ENCODE results near the gene PDF.

The PDF gene

DNA sequence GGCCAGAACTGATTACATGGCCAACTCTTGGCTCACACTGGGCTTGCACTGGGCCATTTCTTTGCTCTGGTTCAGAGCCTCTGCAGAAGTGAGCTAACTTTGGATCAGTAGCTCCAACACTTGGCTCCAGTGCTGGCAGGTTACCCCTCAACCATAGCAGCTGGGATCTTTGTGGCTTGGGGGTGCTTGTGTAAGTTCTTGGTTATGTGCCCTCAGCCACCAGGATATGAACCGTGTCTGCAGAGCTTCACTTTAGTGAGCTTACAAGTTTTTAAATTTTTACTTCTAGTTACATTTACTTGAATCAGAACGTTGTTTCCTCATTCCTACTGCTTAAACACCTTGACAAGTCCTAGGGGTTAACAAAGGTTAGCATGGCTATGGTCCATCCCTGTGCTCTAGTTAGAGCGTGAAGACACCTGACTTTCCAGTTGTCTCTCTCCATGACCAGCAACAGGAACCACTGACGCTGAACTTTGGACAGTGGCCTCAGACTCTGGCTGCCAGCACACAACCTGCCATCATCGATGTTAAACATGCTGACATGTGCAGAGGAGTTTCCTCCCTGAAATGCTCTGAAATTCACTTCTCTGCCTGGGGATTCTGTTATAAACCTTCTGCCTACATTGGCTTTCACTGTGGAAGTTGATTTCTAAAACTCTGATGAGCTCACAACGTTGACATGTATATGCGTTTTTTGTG lies 4.1 kb downstream of the PDF start:
- peak overlapping the region; percentile 92 for H3K27ac ChIP-seq
- TF ChIP-seq, protein P1, sequence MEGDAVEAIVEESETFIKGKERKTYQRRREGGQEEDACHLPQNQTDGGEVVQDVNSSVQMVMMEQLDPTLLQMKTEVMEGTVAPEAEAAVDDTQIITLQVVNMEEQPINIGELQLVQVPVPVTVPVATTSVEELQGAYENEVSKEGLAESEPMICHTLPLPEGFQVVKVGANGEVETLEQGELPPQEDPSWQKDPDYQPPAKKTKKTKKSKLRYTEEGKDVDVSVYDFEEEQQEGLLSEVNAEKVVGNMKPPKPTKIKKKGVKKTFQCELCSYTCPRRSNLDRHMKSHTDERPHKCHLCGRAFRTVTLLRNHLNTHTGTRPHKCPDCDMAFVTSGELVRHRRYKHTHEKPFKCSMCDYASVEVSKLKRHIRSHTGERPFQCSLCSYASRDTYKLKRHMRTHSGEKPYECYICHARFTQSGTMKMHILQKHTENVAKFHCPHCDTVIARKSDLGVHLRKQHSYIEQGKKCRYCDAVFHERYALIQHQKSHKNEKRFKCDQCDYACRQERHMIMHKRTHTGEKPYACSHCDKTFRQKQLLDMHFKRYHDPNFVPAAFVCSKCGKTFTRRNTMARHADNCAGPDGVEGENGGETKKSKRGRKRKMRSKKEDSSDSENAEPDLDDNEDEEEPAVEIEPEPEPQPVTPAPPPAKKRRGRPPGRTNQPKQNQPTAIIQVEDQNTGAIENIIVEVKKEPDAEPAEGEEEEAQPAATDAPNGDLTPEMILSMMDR (IDR thresholded peaks at IDR 0.05): no peak
- TF ChIP-seq ZFX (IDR thresholded peaks at IDR 0.05; ENCODE audit: borderline replicate concordance): no peak

DNA sequence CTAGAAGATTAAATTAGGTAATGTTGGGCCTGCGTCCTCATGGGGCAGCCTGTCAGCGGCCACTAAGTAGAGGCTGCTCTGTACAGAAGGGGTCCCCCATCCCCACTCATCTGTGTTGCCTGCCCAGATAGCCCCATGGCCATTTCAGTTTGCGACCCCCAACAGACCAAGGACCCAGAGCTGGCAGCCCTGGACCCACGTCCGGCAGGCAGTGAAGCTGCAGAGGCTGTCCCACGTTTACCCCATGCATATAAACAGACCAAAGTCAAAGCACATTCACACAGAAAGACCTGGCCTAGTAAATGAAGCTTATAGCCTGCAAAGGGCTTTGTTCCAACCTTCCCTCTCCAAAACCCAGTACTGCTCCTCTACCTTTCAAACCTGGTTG lies 4.6 kb downstream of the PDF start:
- TF ChIP-seq, protein P1 (IDR thresholded peaks at IDR 0.05): no peak
- TF ChIP-seq ZFX (IDR thresholded peaks at IDR 0.05; ENCODE audit: borderline replicate concordance): no peak
- peak overlapping the region; percentile 92 for H3K27ac ChIP-seq

DNA sequence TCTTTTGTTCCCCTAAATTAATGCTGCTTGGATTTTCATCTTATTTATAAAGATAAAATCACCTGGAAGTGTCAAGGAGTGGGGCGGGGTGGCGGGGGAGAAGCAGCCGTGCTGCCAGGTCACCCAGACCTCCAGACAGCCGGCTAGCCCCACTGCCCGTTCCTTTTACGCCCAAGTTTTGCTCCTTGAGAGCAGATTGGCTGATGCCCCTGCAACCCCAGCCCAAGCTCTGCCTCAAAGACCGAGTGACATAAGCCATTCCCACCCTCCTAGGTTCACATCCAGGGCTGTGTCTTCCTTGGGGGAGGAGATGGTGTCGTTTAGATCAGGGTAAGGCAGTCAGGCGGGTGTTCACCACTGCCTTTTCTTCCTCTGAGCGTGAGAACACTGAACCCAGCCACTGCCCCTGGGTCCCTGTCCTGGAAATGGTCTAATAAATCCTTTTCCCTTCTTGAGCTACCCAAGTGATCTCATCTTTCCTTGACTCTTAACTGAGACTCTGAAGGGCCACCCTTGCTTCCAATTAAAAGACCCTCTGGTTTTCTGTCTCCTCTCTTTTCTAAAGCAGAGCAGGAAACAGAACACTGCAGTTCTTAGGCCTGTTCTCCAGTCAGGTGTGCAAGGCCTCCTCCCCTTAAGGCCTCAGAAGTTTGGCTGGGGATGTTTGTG lies 5.7 kb downstream of the PDF start:
- H3K27ac ChIP-seq: peak overlapping the region; percentile 20; the same call in 1 of the 2 replicates
- TF ChIP-seq, protein P1 (IDR thresholded peaks at IDR 0.05): no peak
- TF ChIP-seq ZFX (IDR thresholded peaks at IDR 0.05; ENCODE audit: borderline replicate concordance): no peak

DNA sequence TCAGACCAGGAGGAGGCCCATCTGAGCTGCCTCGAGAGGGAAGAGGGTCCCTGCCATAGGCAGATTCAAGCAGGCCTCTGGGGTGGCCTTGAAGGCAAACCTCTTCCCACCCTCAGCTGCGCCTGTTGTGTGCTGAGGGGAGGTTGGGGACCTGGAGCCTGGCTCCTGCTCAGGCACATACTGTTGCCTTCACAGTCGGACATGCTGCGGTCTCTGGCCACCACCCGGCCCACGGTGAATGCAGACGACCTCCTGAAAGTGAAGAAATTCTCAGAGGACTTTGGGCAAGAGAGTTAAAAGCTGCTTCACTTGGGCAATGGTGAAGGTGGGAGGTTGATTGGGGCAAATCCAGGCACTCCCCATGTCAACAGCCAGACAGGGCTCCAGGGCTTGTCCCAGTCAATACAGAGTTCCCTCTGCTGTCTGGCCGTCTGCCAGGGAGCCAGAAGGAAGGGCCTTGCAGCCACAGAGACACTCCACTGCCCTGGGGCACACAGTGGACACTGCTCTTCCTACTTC lies 6.3 kb downstream of the PDF start:
- no peak for TF ChIP-seq ZFX (IDR thresholded peaks at IDR 0.05; ENCODE audit: borderline replicate concordance)
- TF ChIP-seq, protein P1 (IDR thresholded peaks at IDR 0.05): no peak
- H3K27ac ChIP-seq: peak overlapping the region; percentile 20

DNA sequence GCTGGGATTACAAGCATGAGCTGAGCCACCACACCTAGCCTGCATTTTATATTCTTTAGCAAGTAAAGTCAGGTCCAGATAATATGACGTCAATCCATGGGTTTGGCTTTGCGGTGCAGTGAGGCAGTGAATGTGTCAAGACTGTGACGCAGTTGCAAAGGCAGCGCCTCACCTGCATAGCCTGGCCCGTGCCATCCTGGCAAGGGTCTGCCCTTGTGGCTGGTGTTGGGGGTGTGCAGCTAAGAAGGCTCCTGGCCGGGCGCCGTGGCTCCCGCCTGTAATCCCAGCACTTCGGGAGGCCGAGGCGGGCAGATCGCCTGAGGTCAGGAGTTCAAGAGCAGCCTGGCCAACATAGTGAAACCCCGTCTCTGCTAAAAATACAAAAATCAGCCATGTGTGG lies 7.0 kb downstream of the PDF start:
- TF ChIP-seq ZFX (IDR thresholded peaks at IDR 0.05; ENCODE audit: borderline replicate concordance): no peak
- 0 out of 2 replicates have a peak overlapping the region, but pooled peaks have one; percentile 20 for H3K27ac ChIP-seq

DNA sequence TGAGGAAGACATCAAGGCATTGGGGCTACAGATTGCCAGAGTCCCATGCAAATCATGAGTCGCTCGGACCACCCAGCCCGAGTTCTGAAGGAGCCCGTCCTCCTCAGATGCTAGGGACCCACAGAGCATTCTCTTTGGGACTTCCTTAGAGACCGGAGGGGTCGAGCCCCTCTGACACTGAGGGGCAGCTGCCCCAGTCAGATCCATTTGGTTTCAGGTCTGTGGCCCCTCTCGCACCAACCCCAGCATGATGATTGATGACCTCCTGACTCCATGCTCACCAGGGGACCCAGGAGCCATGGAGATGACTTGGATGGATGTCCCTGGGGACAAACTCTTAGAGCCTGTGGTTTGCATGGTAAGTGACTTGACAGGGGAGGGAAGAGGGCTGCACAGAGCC lies 8.0 kb downstream of the PDF start:
- TF ChIP-seq, protein P1 (IDR thresholded peaks at IDR 0.05): no peak
- no peak for TF ChIP-seq ZFX (IDR thresholded peaks at IDR 0.05; ENCODE audit: borderline replicate concordance)
- H3K27ac ChIP-seq: no peak overlapping the region; the same call in 1 of the 2 replicates

DNA sequence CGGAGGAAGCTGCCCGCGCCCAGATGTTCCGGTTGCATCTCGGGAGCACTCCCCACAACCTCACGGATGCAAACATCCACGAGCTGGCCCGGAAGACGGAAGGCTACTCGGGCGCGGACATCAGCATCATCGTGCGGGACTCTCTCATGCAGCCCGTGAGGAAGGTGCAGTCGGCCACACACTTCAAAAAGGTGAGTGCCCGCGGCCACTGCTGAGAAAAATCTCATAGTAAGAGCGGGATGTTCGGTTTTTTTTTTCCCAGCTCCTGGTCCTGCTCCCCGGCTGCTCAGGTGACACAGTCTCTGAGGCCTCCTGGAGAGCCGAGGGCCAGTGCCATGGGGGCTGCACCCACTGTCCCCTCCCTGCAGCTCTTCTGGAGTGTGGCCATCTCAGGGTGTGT lies 9.3 kb downstream of the PDF start:
- TF ChIP-seq, protein P1 (IDR thresholded peaks at IDR 0.05): no peak
- no peak for TF ChIP-seq ZFX (IDR thresholded peaks at IDR 0.05; ENCODE audit: borderline replicate concordance)
- H3K27ac ChIP-seq: no peak overlapping the region
